HepG2 (cell line): Measurements from ENCODE around the gene LMAN2L.

Experiments used
- CBX5 ChIP-seq: sonication (generic); formaldehyde crosslinking; IDR thresholded peaks from 2 replicates; pipeline ENCODE4 v1.4.0; 2020; ENCODE audit warnings: missing genetic modification reagents, borderline replicate concordance
- FOXP1 ChIP-seq, 2 experiments: fragments of 450-650 bp in 1 of 2; IDR thresholded peaks; 2 replicates each; pipeline ENCODE4 v1.6.1; 2017 to 2018; ENCODE audit warnings: antibody characterized with exemption in 1 of 2
- MAZ ChIP-seq, 2 experiments: sonication (generic) in 1 of 2; formaldehyde crosslinking in 1 of 2; IDR thresholded peaks; 2 replicates each; pipeline versions ENCODE4 v1.5.0 to v1.6.1; 2012 to 2020; ENCODE audit warnings: low read depth in 2 of 2, mild to moderate bottlenecking in 2 of 2, borderline replicate concordance in 1 of 2, improper control_type of control experiment in 1 of 2, low read length in 1 of 2, missing genetic modification reagents in 1 of 2, moderate library complexity in 1 of 2
- NFYB ChIP-seq: sonication (generic); formaldehyde crosslinking; IDR thresholded peaks from 2 replicates; pipeline ENCODE4 v1.4.0; 2020; ENCODE audit warnings: missing genetic modification reagents
- NR2C2 ChIP-seq: sonication (generic); formaldehyde crosslinking; IDR thresholded peaks from 2 replicates; pipeline ENCODE4 v1.4.0; 2020; ENCODE audit warnings: missing genetic modification reagents, mild to moderate bottlenecking, moderate library complexity, borderline replicate concordance
- POLR2AphosphoS5 ChIP-seq: IDR thresholded peaks from 2 replicates; pipeline ENCODE4 v1.6.1; 2012; ENCODE audit warnings: low read depth, low read length
- RAD21 ChIP-seq: fragments of 450-650 bp; formaldehyde crosslinking; IDR thresholded peaks from 2 replicates; pipeline ENCODE4 v1.5.0; 2020; ENCODE audit warnings: mild to moderate bottlenecking
- SMC3 ChIP-seq: IDR thresholded peaks from 2 replicates; pipeline ENCODE4 v1.6.1; 2011; ENCODE audit warnings: low read length, improper control_type of control experiment
- TAF1 ChIP-seq: sonication (generic); formaldehyde crosslinking; IDR thresholded peaks from 2 replicates; pipeline ENCODE4 v1.4.0; 2020; ENCODE audit warnings: missing genetic modification reagents
- TBP ChIP-seq: sonication (generic); formaldehyde crosslinking; IDR thresholded peaks from 2 replicates; pipeline ENCODE4 v1.5.0; 2020; ENCODE audit warnings: missing genetic modification reagents
- TF ChIP-seq, protein P1 (sequence below): sonication (generic); formaldehyde crosslinking; IDR thresholded peaks from 2 replicates; pipeline ENCODE4 v1.8.0; 2022; ENCODE audit warnings: low read depth, missing genetic modification reagents
- TF ChIP-seq, protein P2 (sequence below): sonication (generic); formaldehyde crosslinking; conservative IDR thresholded peaks from 2 replicates; pipeline ENCODE4 v1.4.0; 2020; ENCODE audit warnings: mild to moderate bottlenecking, missing genetic modification reagents, moderate library complexity

DNA sequence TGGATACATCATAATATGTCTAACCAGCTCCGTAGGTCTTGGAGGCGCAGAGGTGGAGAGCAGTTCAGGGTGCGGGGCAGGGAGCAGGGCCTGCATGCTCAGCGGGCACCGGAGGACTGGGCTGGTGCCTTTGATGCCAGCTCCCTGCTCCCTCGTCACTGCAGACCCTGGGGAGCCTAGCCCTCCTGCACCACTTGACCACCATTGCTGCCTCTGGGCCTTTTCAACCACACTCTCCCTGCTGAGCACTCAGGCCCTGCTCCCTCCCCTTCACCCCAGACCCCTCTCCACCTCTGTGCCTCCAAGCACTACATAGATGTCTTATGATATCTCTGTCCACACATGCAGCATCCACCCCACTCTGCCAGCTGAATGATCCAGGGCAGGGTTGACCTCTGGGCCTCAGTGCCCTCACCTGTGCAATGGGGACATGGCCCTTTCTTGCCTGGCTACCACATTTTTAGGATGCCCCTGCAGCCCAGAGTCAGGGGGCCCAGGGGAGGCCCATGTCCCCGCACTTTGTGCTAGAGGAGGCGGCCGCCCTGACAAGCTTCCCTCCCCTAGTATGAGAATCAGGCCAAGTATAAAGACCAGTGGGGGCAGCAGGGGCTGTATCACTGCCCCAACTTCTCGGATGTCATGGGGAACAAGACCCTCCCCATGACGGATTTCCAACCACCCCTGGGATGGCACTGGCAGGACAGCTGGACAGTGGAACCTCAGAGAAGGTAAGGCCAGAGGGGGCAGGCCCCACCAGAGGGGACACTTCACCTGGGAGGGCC, 51.0 kb downstream of the LMAN2L start:
- TF ChIP-seq MAZ (IDR thresholded peaks at IDR 0.05; ENCODE audit: borderline replicate concordance, low read depth, low read length) (no peak), MAZ (CRISPR knock-in tag; IDR thresholded peaks at IDR 0.05; ENCODE audit: low read depth) (no peak), POLR2AphosphoS5 (no peak), TAF1 (CRISPR knock-in tag) (no peak), FOXP1 (IDR thresholded peaks at IDR 0.05) (no peak), FOXP1 (CRISPR knock-in tag; IDR thresholded peaks at IDR 0.05) (no peak), CBX5 (no peak), TBP (CRISPR knock-in tag) (no peak), NFYB (CRISPR knock-in tag) (no peak), NR2C2 (CRISPR knock-in tag) (no peak), RAD21 (CRISPR knock-in tag) (no peak), SMC3 (no peak)
- TF ChIP-seq, protein P1, sequence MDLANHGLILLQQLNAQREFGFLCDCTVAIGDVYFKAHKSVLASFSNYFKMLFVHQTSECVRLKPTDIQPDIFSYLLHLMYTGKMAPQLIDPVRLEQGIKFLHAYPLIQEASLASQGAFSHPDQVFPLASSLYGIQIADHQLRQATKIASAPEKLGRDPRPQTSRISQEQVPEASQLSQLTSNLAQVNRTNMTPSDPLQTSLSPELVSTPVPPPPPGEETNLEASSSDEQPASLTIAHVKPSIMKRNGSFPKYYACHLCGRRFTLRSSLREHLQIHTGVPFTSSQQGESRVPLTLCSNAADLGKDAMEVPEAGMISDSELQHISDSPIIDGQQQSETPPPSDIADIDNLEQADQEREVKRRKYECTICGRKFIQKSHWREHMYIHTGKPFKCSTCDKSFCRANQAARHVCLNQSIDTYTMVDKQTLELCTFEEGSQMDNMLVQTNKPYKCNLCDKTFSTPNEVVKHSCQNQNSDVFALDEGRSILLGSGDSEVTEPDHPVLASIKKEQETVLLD (CRISPR knock-in tag) = no peak
- TF ChIP-seq, protein P2, sequence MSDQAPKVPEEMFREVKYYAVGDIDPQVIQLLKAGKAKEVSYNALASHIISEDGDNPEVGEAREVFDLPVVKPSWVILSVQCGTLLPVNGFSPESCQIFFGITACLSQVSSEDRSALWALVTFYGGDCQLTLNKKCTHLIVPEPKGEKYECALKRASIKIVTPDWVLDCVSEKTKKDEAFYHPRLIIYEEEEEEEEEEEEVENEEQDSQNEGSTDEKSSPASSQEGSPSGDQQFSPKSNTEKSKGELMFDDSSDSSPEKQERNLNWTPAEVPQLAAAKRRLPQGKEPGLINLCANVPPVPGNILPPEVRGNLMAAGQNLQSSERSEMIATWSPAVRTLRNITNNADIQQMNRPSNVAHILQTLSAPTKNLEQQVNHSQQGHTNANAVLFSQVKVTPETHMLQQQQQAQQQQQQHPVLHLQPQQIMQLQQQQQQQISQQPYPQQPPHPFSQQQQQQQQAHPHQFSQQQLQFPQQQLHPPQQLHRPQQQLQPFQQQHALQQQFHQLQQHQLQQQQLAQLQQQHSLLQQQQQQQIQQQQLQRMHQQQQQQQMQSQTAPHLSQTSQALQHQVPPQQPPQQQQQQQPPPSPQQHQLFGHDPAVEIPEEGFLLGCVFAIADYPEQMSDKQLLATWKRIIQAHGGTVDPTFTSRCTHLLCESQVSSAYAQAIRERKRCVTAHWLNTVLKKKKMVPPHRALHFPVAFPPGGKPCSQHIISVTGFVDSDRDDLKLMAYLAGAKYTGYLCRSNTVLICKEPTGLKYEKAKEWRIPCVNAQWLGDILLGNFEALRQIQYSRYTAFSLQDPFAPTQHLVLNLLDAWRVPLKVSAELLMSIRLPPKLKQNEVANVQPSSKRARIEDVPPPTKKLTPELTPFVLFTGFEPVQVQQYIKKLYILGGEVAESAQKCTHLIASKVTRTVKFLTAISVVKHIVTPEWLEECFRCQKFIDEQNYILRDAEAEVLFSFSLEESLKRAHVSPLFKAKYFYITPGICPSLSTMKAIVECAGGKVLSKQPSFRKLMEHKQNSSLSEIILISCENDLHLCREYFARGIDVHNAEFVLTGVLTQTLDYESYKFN (CRISPR knock-in tag) = no peak
